GM18870 (cell line): ENCODE data around the gene MAPK11.

ENCODE experiments used
- ATAC-seq: cut with Tn5 transposase; IDR thresholded peaks from one replicate; pipeline ENCODE4 v1.9.1; 2021; ENCODE audit warnings: moderate library complexity; ENCODE audit not compliant: unreplicated experiment

The MAPK11 gene

GRCh38 chr22:50269970-50270665, at the start of gene MAPK11:
Gene MAPK11, minus strand, starts transcription at chr22:50270380. Its CDS starts 88 bp downstream, at chr22:50270292.
- ATAC-seq, result no peak

- ATAC-seq, result no peak
Measured at GRCh38 chr22:50319503-50319951, 49.3 kb upstream of the MAPK11 start.

DNA sequence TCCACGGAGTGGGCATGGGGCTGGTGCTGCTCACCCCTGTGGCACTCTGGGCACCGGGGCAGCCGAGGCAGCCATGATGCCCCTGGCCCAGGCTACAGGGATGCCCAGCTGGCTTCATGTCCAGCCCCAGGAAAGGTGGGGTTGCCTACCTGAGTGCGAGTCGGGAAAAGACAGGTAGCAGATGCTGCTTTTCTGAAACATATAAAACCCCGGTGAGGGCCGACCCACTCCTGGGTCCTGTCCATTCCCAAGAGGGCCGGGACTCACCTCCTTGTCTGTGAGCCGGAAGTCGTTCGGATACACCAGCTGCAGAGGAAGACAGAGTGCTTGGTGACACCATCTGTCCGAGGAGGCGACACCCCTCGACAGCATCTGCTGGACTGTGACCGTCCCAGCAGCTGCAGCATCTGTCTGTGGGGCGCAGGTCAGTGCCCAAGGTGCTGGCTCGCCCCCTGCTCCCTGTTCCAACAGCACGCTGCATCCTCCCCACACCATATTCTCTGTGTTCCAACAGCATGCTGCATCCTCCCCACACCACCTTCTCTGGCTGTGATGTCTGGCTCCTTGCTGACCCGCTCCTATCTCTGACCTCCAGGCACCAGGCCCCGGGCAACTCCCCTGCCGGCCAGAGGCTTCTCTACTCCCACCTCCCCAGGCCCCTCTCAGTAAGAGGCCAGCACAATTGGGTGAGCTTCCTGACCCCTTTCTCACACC, 48.7 kb upstream of the MAPK11 start:
- ATAC-seq, result no peak

- ATAC-seq, result no peak
Measured at GRCh38 chr22:50318356-50318697, 48.1 kb upstream of the MAPK11 start.

- no peak for ATAC-seq
Measured at GRCh38 chr22:50317674-50318073, 47.5 kb upstream of the MAPK11 start.

- ATAC-seq, result no peak
Measured at GRCh38 chr22:50317178-50317577, 47.0 kb upstream of the MAPK11 start.

- no peak for ATAC-seq
Measured at GRCh38 chr22:50316114-50317065, 46.2 kb upstream of the MAPK11 start.

DNA sequence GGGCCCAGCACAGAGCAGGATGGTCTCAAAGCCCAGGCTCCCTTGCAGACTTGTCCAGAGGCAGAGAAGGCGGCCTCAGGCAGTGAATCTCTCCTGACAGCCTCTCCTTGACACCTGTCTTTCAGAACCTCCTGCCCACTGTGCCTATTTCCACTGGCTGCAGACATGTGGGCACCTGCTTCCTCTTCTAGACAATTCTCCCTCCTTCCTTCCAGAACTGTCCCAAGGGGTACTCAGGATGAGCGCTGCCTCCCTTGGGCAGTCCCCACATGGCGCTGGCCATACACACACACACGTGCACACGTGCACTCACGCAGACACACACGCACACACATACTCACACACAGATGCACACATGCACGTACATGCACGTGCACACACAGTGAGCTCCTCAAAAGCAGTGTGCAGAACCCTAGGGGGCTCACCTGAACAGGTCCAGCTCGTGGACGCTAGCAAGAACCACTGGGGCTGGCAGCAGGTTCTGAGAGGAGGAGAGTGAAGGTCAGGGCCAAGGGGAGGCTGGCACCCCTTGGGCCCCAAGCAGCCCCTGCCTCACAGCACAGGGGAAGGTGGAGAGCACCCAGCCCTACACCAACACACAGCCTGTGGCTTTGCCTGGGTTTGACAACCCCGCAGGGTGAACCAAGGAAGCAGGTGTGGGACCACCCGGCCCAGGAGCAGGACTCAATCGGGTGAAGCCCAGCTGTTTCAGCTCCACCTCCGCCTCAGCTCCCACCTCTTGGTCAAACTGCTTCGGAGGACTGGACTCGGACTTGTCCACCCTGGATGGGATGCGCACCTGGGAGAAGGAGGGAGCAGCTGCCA, 45.3 kb upstream of the MAPK11 start:
- ATAC-seq, result no peak

DNA sequence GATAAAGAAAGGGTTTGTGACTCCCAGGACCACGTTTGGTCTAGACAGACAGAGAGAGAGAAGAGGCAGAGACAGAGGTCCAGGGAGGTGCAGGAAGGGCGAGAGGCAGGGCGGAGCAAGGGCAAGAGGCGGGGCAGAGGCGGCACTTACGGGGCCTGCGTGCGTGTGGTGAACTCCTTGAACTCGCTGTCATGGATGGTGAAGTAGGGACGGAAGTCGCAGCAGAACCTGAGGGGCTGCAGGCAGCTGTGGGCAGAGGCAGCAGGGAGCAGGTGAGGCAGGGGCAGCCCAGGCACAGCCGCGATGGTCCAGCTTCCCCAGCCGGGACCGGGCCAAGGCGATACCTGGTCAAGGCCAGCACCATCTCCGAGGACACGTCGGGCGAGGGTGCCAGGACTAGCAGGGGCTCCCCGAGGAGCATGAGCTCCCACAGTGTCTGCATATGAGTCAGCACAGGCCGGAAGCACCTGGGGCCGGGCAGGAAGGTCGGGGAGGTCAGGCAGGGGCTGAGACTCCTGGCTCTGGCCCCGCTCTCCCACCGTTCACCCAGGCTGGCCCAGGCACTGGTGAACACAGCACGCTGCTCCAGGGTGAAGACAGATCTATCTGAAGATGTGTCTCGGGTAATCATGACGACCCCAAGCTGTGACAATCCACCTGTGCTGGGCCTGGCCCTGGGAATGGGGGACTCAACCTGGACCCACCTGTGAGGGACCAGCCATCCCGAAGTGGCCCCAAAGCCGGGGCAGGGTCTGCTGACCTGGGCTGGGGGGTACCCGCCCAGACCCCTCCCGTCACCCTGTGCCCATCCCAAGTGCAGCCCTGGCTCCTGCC, 44.5 kb upstream of the MAPK11 start:
- ATAC-seq, result no peak

- ATAC-seq, result no peak
Measured at GRCh38 chr22:50314081-50314454, 43.9 kb upstream of the MAPK11 start.

DNA sequence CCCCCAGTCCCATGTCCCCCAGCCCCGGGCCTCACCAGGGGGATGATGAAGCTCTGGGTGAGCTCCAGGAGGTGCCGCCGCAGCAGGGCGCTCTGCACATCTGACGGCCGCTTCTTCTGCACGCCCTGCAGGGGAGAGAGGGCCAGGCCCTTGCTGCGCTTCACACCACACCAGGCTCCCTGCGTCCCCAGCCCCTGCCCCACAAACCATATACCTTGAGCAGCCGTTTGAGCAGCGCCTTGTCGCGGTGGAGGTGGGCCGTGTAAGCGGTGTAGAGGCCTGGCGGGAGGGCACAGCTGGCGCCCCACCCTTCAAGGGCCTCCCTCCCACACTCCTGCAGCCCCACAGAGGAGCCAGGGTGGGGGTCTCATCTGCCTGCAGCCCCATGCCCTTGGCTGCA, 43.4 kb upstream of the MAPK11 start:
- no peak for ATAC-seq

DNA sequence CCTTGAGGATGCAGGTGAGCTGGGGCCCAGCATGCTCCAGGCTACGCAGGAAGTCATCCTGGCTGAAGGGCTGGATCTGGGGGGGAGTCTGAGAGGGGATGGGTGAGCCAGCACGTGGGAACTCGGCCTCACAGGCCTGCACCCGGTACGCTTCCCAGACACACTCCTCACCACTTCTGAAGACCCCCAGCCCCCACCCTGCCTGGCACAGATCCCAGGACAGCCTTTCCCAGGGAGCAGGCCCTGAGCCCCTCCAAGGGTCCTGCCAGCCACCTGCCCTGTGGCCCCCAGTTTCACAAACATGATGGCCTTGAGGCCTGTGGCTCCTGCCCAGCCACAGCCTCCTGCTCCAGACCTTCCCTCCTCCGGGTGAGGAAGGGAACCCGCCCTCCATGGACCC, 42.8 kb upstream of the MAPK11 start:
- no peak for ATAC-seq

DNA sequence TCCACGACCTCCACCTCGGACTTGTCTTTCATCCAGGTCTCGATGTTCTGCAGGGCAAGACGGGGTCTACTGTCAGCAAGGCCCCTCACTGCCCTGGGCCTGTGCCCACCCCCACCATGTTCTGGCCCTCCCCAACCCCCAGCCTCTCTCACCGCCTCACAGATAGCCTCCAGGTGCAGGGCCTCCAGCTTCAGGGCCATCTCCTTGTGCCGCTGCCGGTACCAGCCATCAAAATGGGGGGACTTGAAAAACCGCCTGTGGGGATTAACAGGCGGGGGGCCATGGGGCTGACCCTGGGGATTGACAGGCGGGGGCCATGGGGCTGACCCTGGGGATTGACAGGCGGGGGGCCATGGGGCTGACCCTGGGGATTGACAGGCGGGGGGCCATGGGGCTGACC, 42.2 kb upstream of the MAPK11 start:
- ATAC-seq, result no peak

DNA sequence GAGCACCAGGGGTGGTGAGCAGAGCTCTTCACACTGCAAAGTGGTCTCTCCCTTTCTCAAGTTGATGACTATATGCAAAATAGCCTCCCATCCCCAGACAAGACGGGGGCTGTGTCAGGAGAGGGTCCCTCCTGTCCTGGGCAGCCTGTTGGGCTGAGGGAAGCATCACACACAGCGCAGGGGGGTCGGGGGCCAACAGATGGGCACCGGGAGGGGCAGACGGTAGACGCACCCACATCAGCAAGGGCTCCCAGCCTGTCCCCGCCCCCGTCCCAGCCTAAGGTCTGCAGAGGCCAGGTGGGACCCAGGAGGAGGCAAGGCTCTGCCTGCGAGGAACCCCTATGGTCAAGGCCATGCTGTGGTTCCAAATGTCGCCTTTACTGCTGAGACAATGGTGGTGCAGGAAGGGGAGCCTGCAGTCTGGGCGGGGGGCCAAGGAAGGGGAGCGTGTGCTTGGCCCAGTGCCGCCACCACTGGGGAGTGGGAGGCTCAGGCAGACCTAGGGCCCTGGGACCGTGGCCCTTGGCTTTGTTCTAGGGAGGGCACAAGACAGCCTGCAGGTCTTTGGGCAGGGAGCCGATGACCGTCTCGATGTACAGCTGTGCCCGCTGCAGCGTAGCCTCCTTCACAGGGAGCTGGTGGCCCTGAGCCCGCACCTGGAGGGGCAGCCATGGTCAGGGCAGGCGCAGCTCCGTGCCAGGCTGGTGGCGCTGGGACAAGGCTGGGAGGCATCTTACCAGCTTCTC, 41.6 kb upstream of the MAPK11 start:
- ATAC-seq, result no peak

GRCh38 chr22:50310949-50311444, 40.8 kb upstream of the MAPK11 start:
- ATAC-seq, result no peak

DNA sequence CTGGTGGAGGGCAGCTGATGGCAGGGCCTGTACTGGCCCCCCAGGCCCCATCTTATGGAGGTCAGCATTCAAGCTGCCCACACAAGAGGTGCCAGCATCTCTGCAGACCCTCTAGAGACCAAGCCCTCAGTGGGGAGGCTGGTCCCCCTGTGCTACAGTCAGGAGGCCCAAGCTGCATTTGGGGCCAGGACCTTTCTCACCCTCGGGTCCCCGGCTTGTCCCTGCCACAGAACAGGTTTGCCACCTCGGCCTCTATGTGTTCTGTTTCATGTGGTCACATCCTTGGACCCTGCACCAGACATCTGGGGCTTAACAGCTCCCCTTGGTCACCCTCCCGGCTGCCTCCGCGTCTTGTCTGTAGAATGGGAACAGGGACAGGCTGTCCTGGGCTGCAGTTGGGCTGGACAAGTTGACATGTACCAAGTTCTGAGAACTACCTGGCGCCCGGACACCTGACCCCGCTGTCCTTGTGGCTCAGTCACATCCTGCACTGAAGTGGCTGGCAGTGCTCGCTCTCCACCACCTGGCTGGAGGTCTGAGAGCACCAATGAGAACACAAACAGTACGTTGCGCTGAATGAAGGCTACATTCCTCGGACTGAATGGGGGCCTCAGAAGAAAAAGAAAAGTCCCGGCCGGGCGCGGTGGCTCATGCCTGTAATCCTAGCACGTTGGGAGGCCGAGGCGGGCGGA, 40.0 kb upstream of the MAPK11 start:
- ATAC-seq, result no peak

DNA sequence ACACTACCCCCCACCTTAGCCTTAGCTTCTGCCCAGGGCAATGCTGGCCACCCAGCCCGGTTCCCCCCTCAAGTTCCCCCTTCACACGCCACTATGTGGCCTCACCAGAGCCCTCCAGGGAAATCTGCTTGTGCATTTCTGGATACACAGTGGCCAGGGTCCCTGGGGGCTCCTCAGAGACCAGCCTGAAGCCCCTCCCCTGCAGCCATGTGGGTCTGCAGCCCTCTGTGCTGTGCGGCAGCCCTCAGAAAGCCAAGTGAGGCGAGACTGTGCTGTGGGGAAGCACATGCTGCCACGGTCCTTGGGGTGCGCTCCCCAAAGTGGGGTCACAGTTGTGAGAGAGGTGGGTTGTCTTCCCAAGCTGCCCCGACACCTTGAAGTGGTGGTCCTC, 39.4 kb upstream of the MAPK11 start:
- ATAC-seq, result no peak

- ATAC-seq, result no peak
Measured at GRCh38 chr22:50308986-50309600, 38.9 kb upstream of the MAPK11 start.
